HCT116 (cell line): ENCODE measurements around the gene XPOT.

Experiments used
- CTCF ChIP-seq, 3 experiments: fragments of 200-600 bp in 1 of 3; sonication (generic) in 1 of 3; IDR thresholded peaks in 2 of 3; conservative IDR thresholded peaks in 1 of 3; 2 replicates each; pipeline ENCODE4 v1.5.1; 2012 to 2017; ENCODE audit warnings: low read depth in 2 of 3, low read length in 2 of 3, antibody characterized with exemption in 1 of 3, borderline replicate concordance in 1 of 3, control low read depth in 1 of 3, mild to moderate bottlenecking in 1 of 3, mixed read lengths in 1 of 3, mixed run types in 1 of 3, moderate library complexity in 1 of 3; ENCODE audit not compliant: insufficient read depth in 1 of 3
- POLR2A ChIP-seq: IDR thresholded peaks from 2 replicates; pipeline ENCODE4 v1.7.0; 2011; ENCODE audit warnings: borderline replicate concordance; ENCODE audit not compliant: insufficient read depth, insufficient read length; ENCODE audit errors: extremely low read depth
- POLR2AphosphoS5 ChIP-seq: IDR thresholded peaks from 2 replicates; pipeline ENCODE4 v1.6.1; 2011; ENCODE audit warnings: mild to moderate bottlenecking, low read depth, low read length, moderate library complexity
- SIN3A ChIP-seq: IDR thresholded peaks from 2 replicates; pipeline ENCODE4 v1.6.1; 2012; ENCODE audit warnings: low read depth

GRCh38 chr12:64480148-64480547 lies 76.0 kb downstream of the XPOT start:
- TF ChIP-seq POLR2A (no peak), CTCF (IDR thresholded peaks at IDR 0.05 in 2 of 3, conservative IDR thresholded peaks at IDR 0.05 in 1 of 3; ENCODE audit: borderline replicate concordance in 1 of 3, insufficient read depth in 1 of 3, low read depth in 2 of 3, low read length in 2 of 3) (no peak), POLR2AphosphoS5 (no peak), SIN3A (no peak)
